Breast epithelium (tissue), 4 donors: ENCODE data around the gene RELA. TPM values are rescaled to one million over a fixed set of nuclear protein-coding genes. Genes with fewer than 3 reads are reported as not detected.

Experiments used
- DNase-seq, 2 donors: peaks; one replicate each; pipeline ENCODE4 v3.0.0-alpha.2; 2019; ENCODE audit warnings: low spot score in 2 of 2
- H3K27ac ChIP-seq, 2 donors: fragments of 200-600 bp; sonication (generic) in 1 of 2; one replicate each; pipeline ENCODE4 v1.5.1; 2016 to 2019; ENCODE audit warnings: mild to moderate bottlenecking in 1 of 2
- H3K27me3 ChIP-seq, 2 donors: fragments of 200-600 bp; sonication (generic) in 1 of 2; one replicate each; pipeline versions ENCODE4 v1.5.1 to v1.6.0; 2017 to 2019; ENCODE audit warnings: control low read depth in 1 of 2, mild to moderate bottlenecking in 1 of 2
- H3K36me3 ChIP-seq: fragments of 200-600 bp; one replicate; pipeline ENCODE4 v1.5.1; 2019
- H3K4me1 ChIP-seq, 2 donors: fragments of 200-600 bp; sonication (generic); one replicate each; pipeline ENCODE4 v1.5.1; 2016 to 2019; ENCODE audit warnings: control low read depth in 1 of 2
- H3K4me3 ChIP-seq, 3 donors: fragments of 200-600 bp; sonication (generic); 1 replicate in 2 of 3; 2 replicates in 1 of 3; pipeline ENCODE4 v1.5.1; 2016 to 2019; ENCODE audit warnings: mild to moderate bottlenecking in 3 of 3, moderate library complexity in 2 of 3
- H3K9me3 ChIP-seq, 2 donors: fragments of 200-600 bp; sonication (generic) in 1 of 2; one replicate each; pipeline ENCODE4 v1.5.1; 2016 to 2019; ENCODE audit warnings: control low read depth in 1 of 2
- POLR2A ChIP-seq: fragments of 450-650 bp; IDR thresholded peaks from one replicate; pipeline ENCODE4 v1.6.1; 2016; ENCODE audit warnings: antibody characterized with exemption, mild to moderate bottlenecking, moderate library complexity
- POLR2AphosphoS5 ChIP-seq, 3 donors: sonication (generic); formaldehyde crosslinking; IDR thresholded peaks; one replicate each; pipeline ENCODE4 v1.6.1; 2017; ENCODE audit warnings: antibody characterized with exemption in 3 of 3
- intact Hi-C: fragments of 100-400 bp; cut with DNase I; formaldehyde crosslinking; loops from one replicate; pipeline ENCODE4 v1.15.1; 2023; ENCODE audit warnings: low total_unique reads
- total RNA-seq, 3 donors: library from RNA; depleted of rRNA; stranded (reverse); fragments of >200 nt; gene quantifications; one replicate each; pipeline ENCODE4 v1.1.0, GENCODE V29; 2016
- TF ChIP-seq, protein P1 (sequence below), 3 donors: fragments of 450-650 bp; IDR thresholded peaks; one replicate each; pipeline ENCODE4 v1.5.1; 2016 to 2017; ENCODE audit warnings: antibody characterized with exemption in 3 of 3, mild to moderate bottlenecking in 3 of 3, moderate library complexity in 3 of 3

RELA gene
- total RNA-seq, 3 donors from 2014 or later: 45.0 to 57.7 (median 46.2) TPM

DNA sequence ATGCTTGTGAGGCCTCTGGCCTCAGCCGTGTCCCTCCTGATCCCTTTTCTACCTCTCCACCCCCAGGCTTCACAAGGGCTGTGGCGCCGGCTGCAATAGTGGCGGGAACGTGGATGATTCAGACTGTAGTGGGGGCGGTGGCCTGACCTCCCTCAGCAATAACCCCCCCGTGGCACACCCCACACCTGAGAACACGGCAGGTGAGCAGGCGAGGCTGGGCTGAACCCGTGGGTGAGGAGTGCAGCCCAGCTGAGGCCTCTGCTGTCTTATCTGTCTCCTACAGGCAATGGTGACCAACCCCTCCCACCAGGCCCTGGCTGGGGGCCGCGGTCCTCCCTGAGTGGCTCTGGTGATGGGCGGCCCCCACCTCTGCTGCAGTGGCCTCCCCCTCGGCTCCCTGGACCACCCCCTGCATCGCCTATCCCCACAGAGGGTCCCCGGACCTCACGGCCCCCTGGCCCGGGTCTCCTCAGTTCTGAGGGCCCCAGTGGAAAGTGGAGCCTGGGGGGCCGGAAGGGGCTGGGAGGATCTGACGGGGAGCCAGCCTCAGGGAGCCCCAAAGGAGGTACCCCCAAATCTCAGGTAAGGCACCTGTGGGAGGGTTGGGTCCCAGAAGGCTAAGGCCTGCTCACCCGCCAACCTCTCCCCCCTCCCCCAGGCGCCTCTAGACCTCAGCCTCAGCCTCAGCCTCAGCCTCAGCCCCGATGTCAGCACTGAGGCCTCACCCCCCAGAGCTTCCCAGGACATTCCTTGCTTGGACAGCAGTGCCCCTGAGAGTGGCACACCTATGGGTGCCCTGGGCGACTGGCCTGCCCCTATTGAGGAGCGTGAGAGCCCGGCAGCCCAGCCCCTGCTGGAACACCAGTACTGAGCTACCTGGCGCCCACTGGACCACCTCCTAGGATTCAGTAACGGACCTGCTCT, 26.3 kb downstream of the RELA start:
- no peaks in the 10 kb centered on the region for H3K9me3 ChIP-seq
- H3K27me3 ChIP-seq: no peaks in the 10 kb centered on the region
- no peak for TF ChIP-seq POLR2A
- TF ChIP-seq, protein P1, sequence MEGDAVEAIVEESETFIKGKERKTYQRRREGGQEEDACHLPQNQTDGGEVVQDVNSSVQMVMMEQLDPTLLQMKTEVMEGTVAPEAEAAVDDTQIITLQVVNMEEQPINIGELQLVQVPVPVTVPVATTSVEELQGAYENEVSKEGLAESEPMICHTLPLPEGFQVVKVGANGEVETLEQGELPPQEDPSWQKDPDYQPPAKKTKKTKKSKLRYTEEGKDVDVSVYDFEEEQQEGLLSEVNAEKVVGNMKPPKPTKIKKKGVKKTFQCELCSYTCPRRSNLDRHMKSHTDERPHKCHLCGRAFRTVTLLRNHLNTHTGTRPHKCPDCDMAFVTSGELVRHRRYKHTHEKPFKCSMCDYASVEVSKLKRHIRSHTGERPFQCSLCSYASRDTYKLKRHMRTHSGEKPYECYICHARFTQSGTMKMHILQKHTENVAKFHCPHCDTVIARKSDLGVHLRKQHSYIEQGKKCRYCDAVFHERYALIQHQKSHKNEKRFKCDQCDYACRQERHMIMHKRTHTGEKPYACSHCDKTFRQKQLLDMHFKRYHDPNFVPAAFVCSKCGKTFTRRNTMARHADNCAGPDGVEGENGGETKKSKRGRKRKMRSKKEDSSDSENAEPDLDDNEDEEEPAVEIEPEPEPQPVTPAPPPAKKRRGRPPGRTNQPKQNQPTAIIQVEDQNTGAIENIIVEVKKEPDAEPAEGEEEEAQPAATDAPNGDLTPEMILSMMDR (IDR thresholded peaks at IDR 0.05): no peak
- TF ChIP-seq POLR2AphosphoS5 (IDR thresholded peaks at IDR 0.05): no peak
- H3K36me3 ChIP-seq: peaks cover 6% of the 10 kb centered on the region
- H3K4me3 ChIP-seq: no peak overlapping the region
- peak overlapping the region in 1 of 2 donors; percentile 48 for H3K27ac ChIP-seq
- no peak for DNase-seq
- H3K4me1 ChIP-seq: peaks cover 8 to 12% of the 10 kb centered on the region in 2 donors
- intact Hi-C loops: no loop called here

DNA sequence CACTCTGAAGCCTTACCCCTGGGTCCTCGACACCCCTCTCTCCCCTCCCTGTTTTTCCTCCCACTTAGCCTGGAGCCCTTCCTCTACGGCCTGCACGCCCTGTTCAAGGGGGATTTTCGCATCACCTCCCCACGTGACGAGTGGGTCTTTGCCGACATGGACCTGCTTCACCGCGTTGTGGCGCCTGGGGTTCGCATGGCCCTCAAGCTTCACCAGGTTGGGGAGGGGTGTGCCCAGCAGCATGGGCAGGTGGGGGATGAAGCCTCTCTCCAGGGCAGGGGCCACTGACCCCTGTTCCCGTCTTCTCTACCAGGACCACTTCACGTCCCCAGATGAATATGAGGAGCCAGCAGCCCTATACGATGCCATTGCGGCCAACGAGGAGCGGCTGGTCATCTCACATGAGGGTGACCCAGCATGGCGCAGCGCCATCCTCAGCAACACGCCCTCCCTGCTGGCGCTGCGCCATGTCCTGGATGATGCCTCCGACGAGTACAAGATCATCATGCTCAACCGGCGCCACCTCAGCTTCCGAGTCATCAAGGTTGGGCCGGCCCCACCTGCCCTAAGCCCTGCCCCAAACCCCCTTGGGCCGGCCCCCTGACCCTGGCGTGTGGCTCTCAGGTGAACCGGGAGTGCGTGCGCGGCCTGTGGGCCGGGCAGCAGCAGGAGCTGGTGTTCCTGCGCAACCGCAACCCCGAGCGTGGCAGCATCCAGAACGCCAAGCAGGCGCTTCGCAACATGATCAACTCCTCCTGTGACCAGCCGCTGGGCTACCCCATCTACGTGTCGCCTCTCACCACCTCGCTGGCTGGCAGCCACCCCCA, 27.6 kb downstream of the RELA start:
- intact Hi-C loops: no loop called here
- Histone ChIP-seq H3K4me3 (no peak overlapping the region), H3K4me1 (peaks cover 8 to 12% of the 10 kb centered on the region in 2 donors), H3K27me3 (no peaks in the 10 kb centered on the region), H3K9me3 (no peaks in the 10 kb centered on the region), H3K27ac (no peak overlapping the region), H3K36me3 (peaks cover 6% of the 10 kb centered on the region)
- TF ChIP-seq POLR2AphosphoS5 (IDR thresholded peaks at IDR 0.05): no peak
- TF ChIP-seq, protein P1 (IDR thresholded peaks at IDR 0.05): no peak
- TF ChIP-seq POLR2A: no peak
- no peak for DNase-seq

GRCh38 chr11:65634440-65634839, 28.3 kb downstream of the RELA start:
- Histone ChIP-seq H3K27me3 (no peaks in the 10 kb centered on the region), H3K36me3 (peaks cover 7% of the 10 kb centered on the region)
- intact Hi-C loops: no loop called here

DNA sequence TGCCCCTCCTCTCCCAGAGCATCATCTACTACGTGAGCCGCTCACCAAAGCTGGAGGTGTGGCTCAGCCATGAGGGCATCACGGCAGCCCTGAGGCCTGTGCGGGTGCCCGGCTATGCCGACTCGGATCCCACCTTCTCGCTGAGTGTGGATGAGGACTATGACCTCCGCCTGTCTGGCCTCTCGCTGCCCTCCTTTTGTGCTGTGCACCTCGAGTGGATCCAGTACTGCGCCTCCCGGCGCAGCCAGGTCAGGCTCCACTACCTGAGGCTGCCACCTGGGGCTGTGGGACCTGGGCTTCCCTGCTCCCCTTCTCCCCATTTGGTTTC, 28.6 kb downstream of the RELA start:
- Histone ChIP-seq H3K27ac (no peak overlapping the region), H3K27me3 (no peaks in the 10 kb centered on the region), H3K9me3 (no peaks in the 10 kb centered on the region), H3K36me3 (peaks cover 11% of the 10 kb centered on the region), H3K4me3 (no peak overlapping the region), H3K4me1 (peaks cover 8 to 11% of the 10 kb centered on the region in 2 donors)
- intact Hi-C loops: no loop called here
- TF ChIP-seq, protein P1 (IDR thresholded peaks at IDR 0.05): no peak
- TF ChIP-seq POLR2AphosphoS5 (IDR thresholded peaks at IDR 0.05) (no peak), POLR2A (no peak)
- no peak for DNase-seq

More at GRCh38 chr11:65634440-65634839, 28.3 kb downstream of the RELA start:
- TF ChIP-seq POLR2AphosphoS5 (IDR thresholded peaks at IDR 0.05) (no peak), POLR2A (no peak)
- TF ChIP-seq, protein P1 (IDR thresholded peaks at IDR 0.05): no peak
- no peak for DNase-seq
- Histone ChIP-seq H3K4me1 (peaks cover 8 to 12% of the 10 kb centered on the region in 2 donors), H3K9me3 (no peaks in the 10 kb centered on the region), H3K4me3 (no peak overlapping the region), H3K27ac (no peak overlapping the region)
